Activated CD8-positive, alpha-beta memory T cell treated with anti-CD3 and anti-CD28 coated beads, Interleukin-2, amount 50 U/mL, for 1 hour (primary cell): ENCODE data around the gene PRKCE.

Experiments used
- DNase-seq: peaks from one replicate; pipeline ENCODE4 v3.0.0-alpha.2; 2020; ENCODE audit errors: extremely low read depth

PRKCE gene

GRCh38 chr2:46145840-46146239 is 494.4 kb downstream of the PRKCE start:
- DNase-seq, result no peak

- DNase-seq, result no peak
Measured at GRCh38 chr2:46146866-46147502, 495.5 kb downstream of the PRKCE start.

- no peak for DNase-seq
Measured at GRCh38 chr2:46147626-46148368, 496.3 kb downstream of the PRKCE start.

GRCh38 chr2:46148369-46148736 is 496.9 kb downstream of the PRKCE start:
- DNase-seq, result no peak

- DNase-seq, result no peak
Measured at GRCh38 chr2:46150445-46150955, 499.0 kb downstream of the PRKCE start.

- DNase-seq, result no peak
Measured at GRCh38 chr2:46151577-46151976, 500.1 kb downstream of the PRKCE start.

GRCh38 chr2:46153996-46154753 is 502.7 kb downstream of the PRKCE start:
- no peak for DNase-seq

- DNase-seq, result no peak
Measured at GRCh38 chr2:46157072-46157965, 505.8 kb downstream of the PRKCE start.

GRCh38 chr2:46157966-46158310 is 506.5 kb downstream of the PRKCE start:
- no peak for DNase-seq

GRCh38 chr2:46158661-46159060 is 507.2 kb downstream of the PRKCE start:
- DNase-seq, result no peak

- no peak for DNase-seq
Measured at GRCh38 chr2:46160326-46160725, 508.9 kb downstream of the PRKCE start.

GRCh38 chr2:46161315-46161714 is 509.8 kb downstream of the PRKCE start:
- no peak for DNase-seq

GRCh38 chr2:46161911-46162310 is 510.4 kb downstream of the PRKCE start:
- DNase-seq, result no peak

GRCh38 chr2:46162329-46163097 is 511.0 kb downstream of the PRKCE start:
- DNase-seq, result no peak

- no peak for DNase-seq
Measured at GRCh38 chr2:46163098-46163430, 511.6 kb downstream of the PRKCE start.

- no peak for DNase-seq
Measured at GRCh38 chr2:46163804-46164528, 512.5 kb downstream of the PRKCE start.

GRCh38 chr2:46164529-46165301 is 513.2 kb downstream of the PRKCE start:
- DNase-seq, result no peak

GRCh38 chr2:46165916-46166315 is 514.4 kb downstream of the PRKCE start:
- no peak for DNase-seq

- DNase-seq, result no peak
Measured at GRCh38 chr2:46167406-46167805, 515.9 kb downstream of the PRKCE start.

GRCh38 chr2:46167924-46168323 is 516.4 kb downstream of the PRKCE start:
- DNase-seq, result no peak
